GM21529 (cell line): Measurements from ENCODE around the gene SETD9.
A peak's percentile ranks its signal among the peaks of the same experiment; 100 is the strongest.

ENCODE experiments used
- ATAC-seq: cut with Tn5 transposase; IDR thresholded peaks from one replicate; pipeline ENCODE4 v1.9.1; 2021; ENCODE audit not compliant: unreplicated experiment

SETD9 gene, protein sequence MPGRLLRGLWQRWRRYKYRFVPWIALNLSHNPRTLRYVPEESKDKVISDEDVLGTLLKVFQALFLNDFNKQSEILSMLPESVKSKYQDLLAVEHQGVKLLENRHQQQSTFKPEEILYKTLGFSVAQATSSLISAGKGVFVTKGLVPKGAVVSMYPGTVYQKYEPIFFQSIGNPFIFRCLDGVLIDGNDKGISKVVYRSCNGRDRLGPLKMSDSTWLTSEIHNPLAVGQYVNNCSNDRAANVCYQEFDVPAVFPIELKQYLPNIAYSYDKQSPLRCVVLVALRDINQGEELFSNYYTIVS

DNA sequence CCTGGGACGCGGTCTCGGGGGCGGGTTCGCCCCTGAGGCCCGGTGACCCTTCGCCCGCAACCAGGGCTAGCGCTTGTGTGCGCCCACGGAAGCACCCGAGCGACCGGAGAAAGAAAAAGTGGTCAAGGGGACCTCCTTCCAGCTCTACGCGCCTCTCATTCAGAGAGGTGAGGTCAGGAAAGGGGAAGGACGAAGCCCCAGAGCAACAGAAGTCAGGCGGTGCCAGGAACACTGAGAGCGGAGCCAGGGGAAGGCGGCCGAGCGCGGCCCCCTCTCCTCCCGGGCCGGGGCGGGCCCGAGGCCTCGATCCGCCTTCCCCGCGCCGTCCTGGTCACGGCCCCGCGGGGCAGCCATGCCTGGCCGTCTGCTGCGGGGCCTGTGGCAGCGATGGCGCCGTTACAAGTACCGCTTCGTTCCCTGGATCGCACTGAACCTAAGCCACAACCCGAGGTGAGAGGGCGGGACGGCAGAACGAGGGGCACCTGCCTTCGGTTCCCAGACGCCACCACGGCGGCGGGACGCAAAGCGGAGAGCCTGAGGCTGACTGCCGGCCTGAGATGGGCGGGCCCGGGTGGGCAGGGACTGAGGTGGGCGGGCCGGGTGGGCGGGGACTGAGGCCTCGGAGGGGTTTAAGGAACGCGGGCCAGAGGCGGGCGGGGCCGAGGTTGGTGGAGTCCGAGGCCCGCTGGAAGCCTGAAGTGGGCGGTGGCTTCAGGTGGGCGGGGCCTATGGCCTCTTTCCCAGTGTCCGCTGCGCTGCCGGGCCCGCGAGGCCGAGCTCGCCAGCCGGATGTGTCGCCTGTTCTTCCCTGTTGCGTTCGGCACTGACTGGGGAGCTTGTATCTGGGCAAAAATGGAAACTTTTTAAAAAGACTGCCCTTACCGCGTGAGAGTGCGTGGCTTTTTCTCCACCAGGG is at the start of gene SETD9:
Gene SETD9, plus strand, starts transcription at position 303 of the 916 bp plus-strand sequence. Its CDS starts 50 bp downstream, at position 353.
- ATAC-seq, result peak; percentile 83

DNA sequence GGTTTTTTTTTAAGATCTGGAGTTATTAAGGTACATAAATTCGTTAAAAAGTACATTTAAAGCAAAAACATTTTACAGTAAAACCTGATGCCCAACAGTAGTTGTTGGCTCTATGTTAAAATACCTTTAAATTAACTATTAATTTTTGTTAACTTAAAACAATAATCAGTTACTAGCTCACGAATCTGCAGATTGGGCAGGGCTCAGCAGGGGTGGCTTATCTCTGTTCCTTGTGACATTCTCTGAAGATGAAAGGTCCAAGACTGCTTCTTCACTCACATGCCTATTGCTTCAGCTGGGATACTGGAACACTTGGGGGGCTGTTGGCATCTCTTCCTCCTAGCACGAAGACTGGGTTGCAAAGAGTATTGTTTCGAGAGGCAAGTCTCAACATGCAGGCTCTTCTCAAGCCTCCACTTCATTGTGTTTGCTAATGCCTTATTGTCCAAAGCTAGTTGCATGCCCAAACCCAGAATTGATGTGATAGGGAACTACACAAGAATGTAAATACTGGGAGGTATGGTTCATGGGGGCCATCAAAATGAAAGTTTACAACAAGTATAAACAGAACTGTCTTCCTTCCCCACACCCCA is 47.4 kb upstream of the SETD9 start:
- ATAC-seq, result no peak

DNA sequence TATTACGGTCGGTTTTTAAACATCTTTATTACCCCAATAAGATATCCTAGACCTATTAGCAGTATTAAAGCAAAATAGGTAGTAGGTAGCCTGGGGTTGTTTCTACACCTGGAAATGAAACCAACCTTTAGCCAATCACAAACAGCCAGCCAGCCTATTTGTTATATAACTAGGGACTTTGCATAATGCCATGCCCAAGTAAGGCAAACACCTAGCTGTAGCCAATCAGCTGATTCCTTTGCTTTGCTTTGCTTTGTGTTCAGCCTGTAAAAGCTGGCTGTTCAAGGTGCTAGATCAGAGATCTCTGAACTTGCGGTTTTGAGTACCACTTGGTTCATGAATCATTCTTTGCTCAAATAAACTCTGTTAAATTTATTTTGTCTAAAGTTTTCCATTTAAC is 46.5 kb upstream of the SETD9 start:
- no peak for ATAC-seq

DNA sequence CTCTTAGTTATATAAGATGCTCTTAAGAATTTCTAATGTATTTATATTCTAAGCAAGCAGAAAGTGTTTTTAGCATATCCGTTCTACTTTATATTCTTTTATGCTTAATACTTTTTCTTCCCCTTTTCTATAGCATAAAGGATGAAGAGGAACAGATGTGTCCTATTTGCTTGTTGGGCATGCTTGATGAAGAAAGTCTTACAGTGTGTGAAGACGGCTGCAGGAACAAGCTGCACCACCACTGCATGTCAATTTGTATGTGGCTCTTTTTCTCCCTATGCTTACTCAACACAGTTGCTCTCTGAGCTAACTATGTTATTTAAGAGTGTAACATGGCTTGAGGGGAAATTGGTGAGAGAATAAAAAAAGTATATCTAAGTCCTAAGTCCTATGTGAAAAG is 37.6 kb upstream of the SETD9 start:
- ATAC-seq, result no peak

DNA sequence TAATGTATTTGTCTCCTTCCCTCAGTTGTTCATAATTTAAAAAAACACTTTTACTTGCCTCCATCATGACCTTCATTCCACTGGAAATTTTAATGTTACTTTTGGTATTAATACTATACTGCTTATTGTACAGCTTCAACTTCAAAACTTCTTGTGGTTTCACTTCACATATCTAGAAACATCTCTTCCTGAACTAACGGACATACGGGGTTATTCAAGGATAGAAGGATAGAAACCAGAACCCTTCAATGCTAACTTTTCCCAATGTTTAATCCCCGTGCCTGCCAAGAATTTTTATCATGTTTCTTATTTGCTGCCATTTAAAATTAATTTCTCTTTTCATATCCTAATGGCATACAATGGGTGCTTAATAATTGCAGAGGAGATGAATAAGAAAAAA is 36.3 kb upstream of the SETD9 start:
- ATAC-seq, result no peak

DNA sequence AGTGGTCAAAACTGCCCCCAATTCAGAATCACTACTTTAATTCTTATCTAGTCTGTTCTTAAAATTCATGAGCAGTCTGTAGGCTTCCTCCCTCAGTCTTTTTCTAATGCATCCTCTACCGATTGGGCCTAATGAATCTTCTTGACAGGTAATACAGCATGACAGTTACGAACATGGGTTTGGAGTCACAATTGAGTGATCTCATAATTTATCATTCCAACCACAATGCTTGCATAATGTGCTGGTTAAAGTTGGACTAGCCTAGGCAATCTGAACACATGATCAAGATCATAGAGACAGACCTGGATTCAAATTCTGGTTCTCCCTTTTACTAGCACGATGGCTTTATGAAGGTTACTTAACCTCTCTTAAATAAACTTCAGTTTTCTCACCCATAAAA is 33.1 kb upstream of the SETD9 start:
- ATAC-seq, result no peak

DNA sequence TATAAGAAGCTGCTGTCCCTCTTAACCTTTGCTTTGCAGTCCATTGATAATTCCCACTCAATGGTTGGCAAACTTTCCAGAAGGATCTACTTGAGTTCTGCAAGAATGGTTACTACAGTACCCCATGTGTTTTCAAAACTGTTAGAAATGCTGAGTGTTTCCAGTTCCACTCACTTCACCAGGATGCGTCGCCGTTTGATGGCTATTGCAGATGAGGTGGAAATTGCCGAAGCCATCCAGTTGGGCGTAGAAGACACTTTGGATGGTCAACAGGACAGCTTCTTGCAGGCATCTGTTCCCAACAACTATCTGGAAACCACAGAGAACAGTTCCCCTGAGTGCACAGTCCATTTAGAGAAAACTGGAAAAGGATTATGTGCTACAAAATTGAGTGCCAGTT is 27.8 kb upstream of the SETD9 start:
- ATAC-seq, result no peak

DNA sequence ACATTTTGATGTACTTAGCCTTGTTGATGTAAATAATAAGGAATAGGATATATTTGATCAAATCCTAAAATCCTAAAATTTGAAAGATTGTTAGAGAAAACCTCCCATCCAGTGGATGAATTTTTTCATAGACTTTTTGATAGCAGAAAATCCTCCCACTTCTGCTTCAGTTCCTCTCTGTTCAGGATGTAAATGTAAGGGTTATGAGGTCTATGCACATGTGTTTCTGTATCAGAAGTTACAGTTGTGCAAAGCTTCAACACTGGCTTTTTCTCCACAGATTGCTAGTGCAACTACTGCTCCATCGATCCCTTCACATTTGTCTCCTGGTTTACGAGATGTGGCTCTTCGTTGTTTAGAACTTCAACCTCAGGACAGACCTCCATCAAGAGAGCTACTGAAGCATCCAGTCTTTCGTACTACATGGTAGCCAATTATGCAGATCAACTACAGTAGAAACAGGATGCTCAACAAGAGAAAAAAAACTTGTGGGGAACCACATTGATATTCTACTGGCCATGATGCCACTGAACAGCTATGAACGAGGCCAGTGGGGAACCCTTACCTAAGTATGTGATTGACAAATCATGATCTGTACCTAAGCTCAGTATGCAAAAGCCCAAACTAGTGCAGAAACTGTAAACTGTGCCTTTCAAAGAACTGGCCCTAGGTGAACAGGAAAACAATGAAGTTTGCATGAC is 16.0 kb upstream of the SETD9 start:
- no peak for ATAC-seq

DNA sequence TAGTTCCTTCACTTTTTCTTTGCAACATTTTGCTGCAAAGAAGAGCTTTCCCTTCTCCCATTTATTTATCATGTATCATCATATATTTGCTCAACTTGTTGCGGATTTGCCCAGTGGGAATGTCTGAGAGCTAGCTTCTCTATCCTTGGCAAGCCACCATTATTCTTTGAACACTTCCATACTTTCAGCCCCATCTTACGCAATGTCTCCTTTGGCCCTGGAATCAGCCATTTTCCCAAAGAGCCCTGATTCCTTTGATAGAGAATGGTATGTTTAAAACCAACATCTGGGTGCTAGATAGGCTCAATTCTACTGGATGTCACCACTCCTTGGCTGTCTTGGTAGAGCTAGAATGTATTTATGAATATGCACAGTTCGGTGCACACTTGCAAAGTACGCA is 12.6 kb upstream of the SETD9 start:
- ATAC-seq, result no peak

DNA sequence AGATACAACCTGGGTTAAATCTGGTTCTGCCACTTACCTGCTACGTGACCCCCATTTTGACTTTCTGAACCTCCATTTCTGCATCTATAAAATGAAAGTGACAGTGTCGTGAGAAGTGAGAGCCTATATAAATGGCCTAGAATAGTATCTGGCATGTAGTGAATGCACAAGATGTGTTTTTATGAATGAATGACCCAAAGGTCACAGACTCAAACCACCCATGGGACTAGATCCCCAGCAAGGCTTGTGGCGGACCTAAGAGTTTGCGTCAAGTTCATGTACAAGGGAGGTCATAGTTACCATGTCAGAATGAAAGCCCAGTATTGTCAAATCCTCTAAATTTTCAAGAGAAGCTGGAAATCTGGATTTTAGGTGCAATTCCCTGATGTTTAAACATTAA is 11.2 kb upstream of the SETD9 start:
- ATAC-seq, result no peak

DNA sequence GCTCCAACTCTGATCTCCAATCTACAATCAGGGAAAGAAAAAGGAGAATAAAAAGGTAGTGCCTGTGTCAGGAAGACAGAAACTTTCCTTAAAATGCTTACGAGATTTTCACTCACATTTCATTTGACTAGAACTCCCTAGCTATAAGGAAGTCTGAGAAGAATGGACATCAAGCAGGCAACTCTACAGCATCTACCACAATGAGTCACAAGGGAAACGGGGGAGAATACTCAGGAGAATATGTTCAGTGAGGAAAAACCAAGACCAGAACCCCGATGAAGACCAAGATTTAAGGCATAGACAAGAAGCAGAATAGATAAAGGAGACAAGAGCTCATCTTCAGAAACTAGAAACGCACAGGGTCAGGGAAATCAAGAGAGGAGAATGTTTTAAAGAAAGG is 9.0 kb upstream of the SETD9 start:
- ATAC-seq, result no peak

DNA sequence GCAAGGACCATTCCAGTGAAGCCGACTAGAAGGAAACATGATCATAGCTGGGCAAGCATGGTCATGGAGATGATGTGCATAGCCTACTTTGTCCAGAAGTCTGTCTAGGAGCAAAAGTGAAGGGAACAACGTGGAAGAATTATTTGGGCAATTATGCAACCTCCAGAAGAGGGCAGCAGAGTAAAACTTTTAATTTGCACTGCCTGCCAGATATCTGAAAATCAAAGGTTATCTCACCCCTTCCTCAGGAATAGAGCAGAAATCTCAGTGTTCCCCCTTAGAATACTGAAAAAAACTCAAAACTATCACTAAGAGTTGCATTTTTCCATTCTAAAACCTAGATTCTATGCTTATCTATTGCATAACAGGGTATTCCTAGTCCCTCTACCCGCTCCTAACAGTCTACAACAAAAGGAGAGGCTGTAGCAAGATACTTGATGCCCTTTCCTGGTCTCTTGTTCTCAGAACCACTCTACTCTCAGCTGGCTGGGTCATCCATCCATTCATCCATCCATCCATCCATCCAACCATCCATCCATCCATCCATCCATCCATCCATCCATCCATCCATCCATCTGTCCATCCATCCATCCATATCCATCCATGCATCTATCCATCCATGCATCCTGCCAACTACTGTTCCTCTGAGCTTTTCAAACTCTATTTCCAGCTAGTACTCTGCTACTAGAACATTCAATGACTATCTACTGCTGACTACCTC is 8.4 kb upstream of the SETD9 start:
- no peak for ATAC-seq

DNA sequence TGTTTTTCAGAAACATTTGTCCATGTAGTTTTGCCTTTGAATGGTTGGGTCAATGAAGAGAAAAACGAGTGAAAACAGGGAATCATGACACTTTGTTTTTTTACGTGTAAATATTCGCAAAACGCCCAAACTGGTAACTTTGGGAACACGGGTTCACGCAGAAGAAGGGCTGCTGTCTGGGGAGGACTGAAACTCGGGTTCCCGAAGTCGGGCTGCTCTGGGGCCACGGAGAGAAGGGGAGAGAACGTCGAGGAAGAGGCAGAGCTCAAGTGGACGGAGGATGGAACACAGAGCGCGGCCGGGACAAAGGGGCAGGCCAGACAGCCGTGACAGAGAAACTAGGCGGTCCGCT is 478 bp upstream of the SETD9 start:
- peak; percentile 38 for ATAC-seq

DNA sequence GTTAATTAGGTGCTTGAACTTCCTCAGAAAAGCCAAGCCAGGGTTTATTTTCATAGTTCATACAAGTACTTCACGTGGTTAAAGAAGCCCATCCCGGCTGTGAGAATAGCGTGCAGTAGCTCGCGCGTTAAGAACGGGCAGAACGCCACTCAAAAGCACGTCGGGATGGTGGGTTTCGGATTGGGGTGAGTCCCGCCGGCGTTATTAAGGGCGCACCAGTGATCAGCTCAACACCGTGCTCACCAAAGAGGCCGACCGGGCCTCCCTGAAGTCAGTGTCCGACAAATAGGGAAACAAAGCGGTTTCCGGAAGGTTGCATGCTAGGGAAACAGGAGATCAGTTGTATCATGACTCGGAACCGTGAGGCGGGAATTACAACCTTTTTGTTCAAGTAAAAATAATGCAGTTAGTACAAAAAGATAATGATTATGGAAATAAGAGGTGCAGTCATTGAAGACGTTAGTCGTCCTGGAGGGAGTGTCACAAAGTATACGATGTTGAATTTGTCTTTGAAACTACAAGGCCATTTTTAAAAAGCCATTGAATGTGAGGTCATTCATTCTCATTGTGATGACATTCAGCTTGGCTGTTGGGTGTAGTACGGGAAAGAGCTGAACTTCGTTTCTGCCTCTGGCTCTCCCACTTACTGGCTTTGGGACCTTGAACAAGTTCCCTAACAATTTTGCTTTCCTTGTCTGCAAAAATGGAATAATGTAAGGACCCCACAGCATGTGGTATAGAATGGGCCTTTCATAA is 992 bp downstream of the SETD9 start:
- ATAC-seq, result peak; percentile 12

DNA sequence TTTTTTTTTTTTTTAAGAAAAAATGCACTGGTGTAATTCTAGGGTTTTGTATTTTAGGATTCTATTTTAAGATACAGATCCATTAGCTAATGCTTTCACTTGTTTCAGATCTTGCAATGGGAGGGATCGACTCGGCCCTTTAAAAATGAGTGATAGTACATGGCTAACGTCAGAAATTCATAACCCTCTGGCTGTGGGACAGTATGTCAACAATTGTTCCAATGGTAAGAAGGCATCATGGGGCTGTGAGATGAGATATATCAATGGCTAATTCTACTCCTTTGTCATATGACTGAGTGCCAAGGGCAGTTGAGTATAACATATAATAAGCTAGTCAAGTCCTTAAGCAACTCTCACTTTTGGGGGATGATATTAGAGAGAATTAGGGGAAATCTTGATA is 4.4 kb downstream of the SETD9 start:
- no peak for ATAC-seq

DNA sequence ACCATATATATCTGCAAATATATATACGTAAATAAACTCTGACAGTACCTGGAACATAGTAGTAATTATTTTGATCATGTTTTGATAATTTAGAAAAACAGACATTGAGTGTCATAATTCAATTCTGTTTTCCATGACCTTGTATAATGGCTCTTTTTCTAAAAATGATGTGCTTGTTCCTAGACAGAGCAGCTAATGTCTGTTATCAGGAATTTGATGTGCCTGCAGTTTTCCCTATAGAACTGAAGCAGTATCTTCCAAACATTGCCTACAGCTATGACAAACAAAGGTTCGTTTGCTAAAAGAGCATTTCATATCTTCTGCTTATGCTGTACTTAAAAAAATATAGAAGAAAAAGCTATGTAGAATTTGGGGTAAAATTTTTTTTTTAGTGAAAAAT is 5.3 kb downstream of the SETD9 start:
- ATAC-seq, result no peak

DNA sequence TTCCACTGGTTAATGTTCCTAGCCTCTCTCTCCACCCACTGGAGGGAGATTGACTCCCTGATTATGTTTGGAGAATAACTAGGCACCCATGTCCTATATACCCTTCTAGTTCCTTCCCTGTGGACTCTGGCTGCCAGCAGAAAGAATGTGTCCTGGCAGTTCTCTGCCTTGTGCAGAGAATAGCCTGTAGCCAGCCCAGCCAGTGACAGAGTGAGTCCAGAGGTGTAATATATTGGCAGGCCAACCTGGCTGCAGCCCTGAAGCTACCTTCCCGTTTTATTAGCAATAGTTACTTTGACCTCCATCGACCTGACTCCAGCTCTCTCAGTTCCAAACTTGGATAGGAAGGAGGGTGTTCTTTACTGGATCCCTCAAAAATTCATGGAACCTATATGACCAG is 8.1 kb downstream of the SETD9 start:
- ATAC-seq, result no peak

DNA sequence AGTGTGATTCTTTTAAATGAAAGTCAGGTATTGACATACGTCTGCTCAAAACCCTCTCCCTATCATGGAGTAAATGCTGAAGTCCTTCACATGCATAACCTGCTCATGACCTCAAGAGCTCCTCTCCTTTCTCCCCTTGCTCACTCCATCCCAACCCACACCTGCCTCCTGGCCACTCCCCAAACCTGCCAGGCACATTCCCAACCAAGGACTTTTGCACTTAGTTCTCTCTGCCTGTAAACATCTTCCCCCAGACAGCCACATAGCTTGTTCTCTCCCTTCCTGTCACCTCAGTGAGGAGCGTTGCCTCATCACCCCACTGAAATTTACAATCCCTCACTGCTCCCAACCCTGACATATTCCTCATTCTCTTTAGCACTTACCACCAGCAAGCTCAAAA is 8.7 kb downstream of the SETD9 start:
- ATAC-seq, result no peak

DNA sequence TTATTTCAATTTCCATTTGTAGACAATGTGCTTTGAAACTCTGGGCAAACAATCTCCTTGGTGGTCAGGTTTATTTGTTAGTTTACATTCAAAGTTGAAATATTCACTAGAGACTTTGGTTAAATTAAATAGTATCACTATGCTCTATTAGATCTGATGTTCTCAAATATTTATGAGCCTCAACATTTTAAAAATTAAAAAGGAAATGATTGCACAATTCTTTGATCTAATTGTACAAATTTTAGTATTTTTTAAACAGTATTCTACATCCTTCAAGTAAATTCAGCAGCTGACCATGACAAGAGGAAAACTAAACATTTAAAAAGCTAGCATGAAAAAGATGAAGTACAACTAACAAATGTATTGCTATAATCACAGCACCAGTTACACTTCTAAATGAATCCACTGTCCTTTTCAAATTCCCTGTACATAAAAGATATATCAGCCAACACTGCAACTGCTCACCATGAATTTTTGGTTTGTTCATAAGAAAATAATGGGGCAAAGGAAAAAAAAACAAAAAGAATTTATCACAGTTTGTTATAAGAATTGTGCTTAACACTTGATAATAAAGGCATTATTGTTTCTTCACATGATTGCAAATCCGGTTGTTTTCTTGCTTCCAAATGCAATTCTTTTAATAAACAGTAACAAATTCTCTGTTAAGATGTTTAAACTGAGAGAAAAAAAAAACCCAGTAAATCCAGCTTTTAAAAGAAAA is 10.7 kb downstream of the SETD9 start:
- ATAC-seq, result no peak
